Keratinocyte (primary cell): ENCODE measurements around the gene ZHX3. TPM values are rescaled to one million over a fixed set of nuclear protein-coding genes. Genes with fewer than 3 reads are reported as not detected.

Experiments used
- DNase-seq: peaks from one replicate; pipeline ENCODE4 v3.0.0-alpha.2; 2011; ENCODE audit warnings: low read depth, missing footprints, low spot score
- FAIRE-seq: peaks from 2 replicates; lab custom pipeline; 2011; peaks lifted over from hg19 to GRCh38; lab: Jason Lieb, UNC
- H2AFZ ChIP-seq: 2 replicates; pipeline ENCODE4 v1.6.0; 2012; ENCODE audit warnings: low read length, control low read depth, inconsistent platforms; ENCODE audit not compliant: control insufficient read depth
- H3K27ac ChIP-seq: 2 replicates; pipeline ENCODE4 v1.5.1; 2011; ENCODE audit warnings: low read length; ENCODE audit not compliant: control insufficient read depth, insufficient read depth
- H3K27me3 ChIP-seq: 3 replicates; pipeline ENCODE4 v1.6.0; 2011; ENCODE audit warnings: low read length; ENCODE audit not compliant: control insufficient read depth, insufficient read depth; ENCODE audit errors: extremely low read depth
- H3K36me3 ChIP-seq, 2 experiments: 2 replicates in 1 of 2; 3 replicates in 1 of 2; pipeline ENCODE4 v1.5.1; 2011; ENCODE audit warnings: low read length in 2 of 2, mild to moderate bottlenecking in 1 of 2; ENCODE audit not compliant: control insufficient read depth in 2 of 2, insufficient read depth in 2 of 2; ENCODE audit errors: extremely low read depth in 1 of 2
- H3K4me1 ChIP-seq: 3 replicates; pipeline ENCODE4 v1.5.1; 2011; ENCODE audit warnings: low read length; ENCODE audit not compliant: control insufficient read depth, insufficient read depth; ENCODE audit errors: extremely low read depth
- H3K4me2 ChIP-seq: 3 replicates; pipeline ENCODE4 v1.6.0; 2011; ENCODE audit warnings: low read depth, low read length; ENCODE audit not compliant: control insufficient read depth, insufficient read depth; ENCODE audit errors: extremely low read depth
- H3K4me3 ChIP-seq, 3 experiments: fragments of 200-600 bp in 1 of 3; sonication (generic) in 1 of 3; 2 replicates in 2 of 3; 3 replicates in 1 of 3; pipeline ENCODE4 v1.5.1; 2011 to 2016; ENCODE audit warnings: low read length in 3 of 3, mild to moderate bottlenecking in 3 of 3, control low read depth in 2 of 3, inconsistent platforms in 1 of 3, low read depth in 1 of 3, mixed read lengths in 1 of 3, mixed run types in 1 of 3, moderate library complexity in 1 of 3; ENCODE audit not compliant: control insufficient read depth in 2 of 3, insufficient read depth in 2 of 3; ENCODE audit errors: extremely low read depth in 1 of 3
- H3K79me2 ChIP-seq: 2 replicates; pipeline ENCODE4 v1.6.0; 2012; ENCODE audit warnings: low read length; ENCODE audit not compliant: control insufficient read depth, insufficient read depth
- H3K9ac ChIP-seq: 3 replicates; pipeline ENCODE4 v1.6.0; 2011; ENCODE audit warnings: low read length; ENCODE audit not compliant: control insufficient read depth, insufficient read depth; ENCODE audit errors: extremely low read depth
- H3K9me1 ChIP-seq: 3 replicates; pipeline ENCODE4 v1.6.0; 2011; ENCODE audit warnings: low read length; ENCODE audit not compliant: control insufficient read depth, insufficient read depth; ENCODE audit errors: extremely low read depth
- H3K9me3 ChIP-seq: 2 replicates; pipeline ENCODE4 v1.5.1; 2012; ENCODE audit warnings: low read depth, low read length; ENCODE audit not compliant: control insufficient read depth
- H4K20me1 ChIP-seq: 3 replicates; pipeline ENCODE4 v1.6.0; 2011; ENCODE audit warnings: low read length; ENCODE audit not compliant: control insufficient read depth, insufficient read depth; ENCODE audit errors: extremely low read depth
- EZH2 ChIP-seq: IDR thresholded peaks from one replicate; pipeline ENCODE4 v1.6.1; 2012; ENCODE audit warnings: inconsistent platforms, mild to moderate bottlenecking, low read length, moderate library complexity
- dilution Hi-C: fragments of 300-500 bp; cut with MboI; formaldehyde crosslinking; loops from one replicate; pipeline ENCODE4 v1.7.0; 2020; ENCODE audit warnings: low sequenced_read_pairs; ENCODE audit not compliant: extremely low pct_ligation_motif_present
- polyA plus RNA-seq, 5 experiments: library from polyadenylated mRNA; depleted of rRNA in 3 of 5; stranded (reverse) in 3 of 5; stranded (forward) in 1 of 5; unstranded in 1 of 5; fragments of >200 nt; gene quantifications; 1 replicate in 1 of 5; 2 replicates in 3 of 5; 3 replicates in 1 of 5; pipeline versions ENCODE4 v1.2.1 to v1.2.3, GENCODE V29; 2011 to 2012; ENCODE audit warnings: missing spikeins in 2 of 5, low read depth in 1 of 5, low replicate concordance in 1 of 5
- TF ChIP-seq, protein P1 (sequence below), 3 experiments: IDR thresholded peaks in 1 of 3; conservative IDR thresholded peaks in 1 of 3; optimal IDR thresholded peaks in 1 of 3; 2 replicates in 2 of 3; 3 replicates in 1 of 3; pipeline versions ENCODE3 to v1.5.1; 2011; ENCODE audit warnings: low read length in 3 of 3, mild to moderate bottlenecking in 3 of 3, moderate library complexity in 2 of 3, control low read depth in 1 of 3, inconsistent platforms in 1 of 3; ENCODE audit not compliant: insufficient read depth in 2 of 3; ENCODE audit errors: extremely low read depth in 1 of 3

ZHX3 gene
- polyA plus RNA-seq, 1 donor (not counting 4 experiments of a cell fraction or from before 2014, with no cell fraction given): 16.5 TPM

DNA sequence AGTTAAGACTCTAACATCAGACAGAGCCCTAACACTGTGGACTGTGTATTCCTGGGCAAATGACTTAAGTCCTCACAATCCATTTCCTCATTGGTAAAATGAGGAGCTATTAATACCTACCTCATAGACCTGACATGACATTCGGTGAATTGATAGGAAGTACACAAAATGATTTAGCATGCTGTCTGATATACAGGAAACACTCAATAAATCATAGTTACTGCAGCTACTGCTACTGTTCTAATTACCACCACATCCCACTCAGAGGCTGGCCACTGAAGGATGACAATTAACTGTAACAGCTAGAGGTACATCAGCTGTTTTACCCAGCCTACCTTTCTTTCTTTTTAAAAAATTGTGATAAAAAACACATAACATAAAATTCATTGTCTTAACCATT lies 92.4 kb downstream of the ZHX3 start:
- no peak for FAIRE-seq
- Histone ChIP-seq H3K9ac (no peak overlapping the region), H3K79me2 (no peaks in the 10 kb centered on the region)

DNA sequence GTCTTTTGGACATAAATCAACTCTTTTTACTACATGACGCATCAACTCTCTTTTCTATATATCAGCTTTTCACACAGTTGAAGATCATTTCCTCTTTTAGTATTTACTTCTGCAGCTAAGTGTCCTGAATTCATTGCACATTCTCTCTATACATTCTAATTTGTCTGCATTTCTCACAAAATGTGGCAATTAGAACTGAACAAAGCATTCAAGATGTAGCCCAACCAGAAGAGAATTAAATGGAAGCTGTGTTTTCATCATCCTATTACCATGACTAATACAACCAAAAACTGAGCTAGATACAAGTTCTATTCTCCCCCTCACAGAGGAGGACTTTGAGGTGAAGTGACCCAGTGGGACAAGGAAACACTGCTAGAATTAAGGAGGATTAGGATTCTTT lies 93.2 kb downstream of the ZHX3 start:
- TF ChIP-seq, protein P1, sequence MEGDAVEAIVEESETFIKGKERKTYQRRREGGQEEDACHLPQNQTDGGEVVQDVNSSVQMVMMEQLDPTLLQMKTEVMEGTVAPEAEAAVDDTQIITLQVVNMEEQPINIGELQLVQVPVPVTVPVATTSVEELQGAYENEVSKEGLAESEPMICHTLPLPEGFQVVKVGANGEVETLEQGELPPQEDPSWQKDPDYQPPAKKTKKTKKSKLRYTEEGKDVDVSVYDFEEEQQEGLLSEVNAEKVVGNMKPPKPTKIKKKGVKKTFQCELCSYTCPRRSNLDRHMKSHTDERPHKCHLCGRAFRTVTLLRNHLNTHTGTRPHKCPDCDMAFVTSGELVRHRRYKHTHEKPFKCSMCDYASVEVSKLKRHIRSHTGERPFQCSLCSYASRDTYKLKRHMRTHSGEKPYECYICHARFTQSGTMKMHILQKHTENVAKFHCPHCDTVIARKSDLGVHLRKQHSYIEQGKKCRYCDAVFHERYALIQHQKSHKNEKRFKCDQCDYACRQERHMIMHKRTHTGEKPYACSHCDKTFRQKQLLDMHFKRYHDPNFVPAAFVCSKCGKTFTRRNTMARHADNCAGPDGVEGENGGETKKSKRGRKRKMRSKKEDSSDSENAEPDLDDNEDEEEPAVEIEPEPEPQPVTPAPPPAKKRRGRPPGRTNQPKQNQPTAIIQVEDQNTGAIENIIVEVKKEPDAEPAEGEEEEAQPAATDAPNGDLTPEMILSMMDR (optimal IDR thresholded peaks at IDR 0.05 in 1 of 3, IDR thresholded peaks at IDR 0.05 in 1 of 3, conservative IDR thresholded peaks at IDR 0.05 in 1 of 3; ENCODE audit: extremely low read depth in 1 of 3, insufficient read depth in 2 of 3, low read length in 3 of 3): no peak
- TF ChIP-seq EZH2: no peak
- dilution Hi-C loops: no loop called here

More for the DNA sequence above, 92.4 kb downstream of the ZHX3 start:
- dilution Hi-C loops: no loop called here
- TF ChIP-seq, protein P1 (optimal IDR thresholded peaks at IDR 0.05 in 1 of 3, IDR thresholded peaks at IDR 0.05 in 1 of 3, conservative IDR thresholded peaks at IDR 0.05 in 1 of 3; ENCODE audit: extremely low read depth in 1 of 3, insufficient read depth in 2 of 3, low read length in 3 of 3): no peak
- no peak for TF ChIP-seq EZH2
- H3K9me1 ChIP-seq: no peaks in the 10 kb centered on the region
- peaks cover 0 to 2% of the 10 kb centered on the region in 2 experiments for H3K36me3 ChIP-seq
- no peak overlapping the region for H3K4me2 ChIP-seq
- no peak for DNase-seq
- no peaks in the 10 kb centered on the region for H3K27me3 ChIP-seq
- no peaks in the 10 kb centered on the region for H3K4me1 ChIP-seq
- H3K4me3 ChIP-seq: no peak overlapping the region
- no peak overlapping the region for H2AFZ ChIP-seq
- no peaks in the 10 kb centered on the region for H3K9me3 ChIP-seq
- H3K27ac ChIP-seq: no peak overlapping the region
- H4K20me1 ChIP-seq: no peaks in the 10 kb centered on the region

More for the DNA sequence above, 93.2 kb downstream of the ZHX3 start:
- no peak for FAIRE-seq
- Histone ChIP-seq H3K4me1 (no peaks in the 10 kb centered on the region), H3K27me3 (no peaks in the 10 kb centered on the region), H3K79me2 (no peaks in the 10 kb centered on the region), H2AFZ (no peak overlapping the region), H3K4me2 (no peak overlapping the region), H3K9me3 (no peaks in the 10 kb centered on the region), H3K9ac (no peak overlapping the region), H3K4me3 (no peak overlapping the region), H3K27ac (no peak overlapping the region), H3K9me1 (no peaks in the 10 kb centered on the region), H4K20me1 (no peaks in the 10 kb centered on the region), H3K36me3 (peaks cover 0 to 2% of the 10 kb centered on the region in 2 experiments)
- no peak for DNase-seq
